Large intestine (tissue), 3 donors: ENCODE measurements around the gene ZNF862. TPM values are rescaled to one million over a fixed set of nuclear protein-coding genes. Genes with fewer than 3 reads are reported as not detected.

Experiments
- DNase-seq, 2 donors: peaks; one replicate each; pipeline versions ENCODE4 v3.0.0 to v3.0.0-alpha.2; 2013
- H3K27ac ChIP-seq: one replicate; pipeline ENCODE4 v1.5.1; 2013; ENCODE audit warnings: low read length
- H3K27me3 ChIP-seq: 2 replicates; pipeline ENCODE4 v1.6.1; 2013; ENCODE audit warnings: low read length; ENCODE audit not compliant: control insufficient read depth, insufficient read depth
- H3K36me3 ChIP-seq: 2 replicates; pipeline ENCODE4 v1.6.1; 2013; ENCODE audit warnings: low read length; ENCODE audit not compliant: control insufficient read depth, insufficient read depth
- H3K4me1 ChIP-seq: one replicate; pipeline ENCODE4 v1.6.1; 2013; ENCODE audit warnings: low read length; ENCODE audit not compliant: control insufficient read depth, insufficient read depth
- H3K4me3 ChIP-seq: one replicate; pipeline ENCODE4 v1.5.1; 2013; ENCODE audit warnings: low read length
- H3K9me3 ChIP-seq: one replicate; pipeline ENCODE4 v1.6.1; 2013; ENCODE audit warnings: mild to moderate bottlenecking, low read depth, low read length, moderate library complexity; ENCODE audit not compliant: control insufficient read depth
- WGBS: methylation state at CpG from one replicate; pipeline ENCODE4 v1.1.5; 2013; ENCODE audit warnings: low lambda C conversion rate; ENCODE audit not compliant: insufficient coverage; 5-methylcytosine and 5-hydroxymethylcytosine counted together
- polyA plus RNA-seq: library from polyadenylated mRNA; unstranded; fragments of 120-200 nt; gene quantifications from one replicate; pipeline ENCODE4 v1.2.1, GENCODE V29; 2013

ZNF862 gene
- polyA plus RNA-seq, 1 donor = 13.9 TPM

DNA sequence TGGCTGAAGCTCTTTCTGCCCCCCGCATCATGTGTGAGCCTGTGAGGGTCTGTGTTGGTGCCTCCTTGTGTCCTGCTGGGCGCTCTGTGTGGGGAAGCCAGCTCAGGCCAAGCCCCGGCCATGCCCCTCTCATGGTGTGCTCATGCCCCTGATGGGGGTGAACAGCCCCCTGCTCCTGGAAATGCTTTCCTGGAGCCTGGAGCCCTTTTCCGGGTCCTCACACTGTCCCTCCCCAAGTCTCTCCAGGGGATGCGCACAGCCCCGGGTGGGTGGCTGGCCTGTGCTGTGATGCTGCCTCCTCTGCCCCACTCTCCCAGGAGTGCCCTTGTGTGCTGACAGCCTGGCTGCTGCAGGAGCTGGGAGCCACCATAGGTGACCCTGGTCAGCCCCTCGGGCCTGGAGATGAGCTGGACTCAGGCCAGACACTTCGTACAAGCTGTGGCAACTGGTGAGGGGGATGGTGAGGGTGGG lies 20.8 kb upstream of the ZNF862 start:
- Histone ChIP-seq H3K9me3 (peaks cover 2% of the 10 kb centered on the region), H3K27ac (no peak overlapping the region), H3K4me1 (peaks cover 9% of the 10 kb centered on the region), H3K4me3 (no peak overlapping the region), H3K36me3 (no peaks in the 10 kb centered on the region), H3K27me3 (no peaks in the 10 kb centered on the region)
- WGBS = no CpG with 5 or more reads among the region's 8 CpGs
- no peak for DNase-seq

DNA sequence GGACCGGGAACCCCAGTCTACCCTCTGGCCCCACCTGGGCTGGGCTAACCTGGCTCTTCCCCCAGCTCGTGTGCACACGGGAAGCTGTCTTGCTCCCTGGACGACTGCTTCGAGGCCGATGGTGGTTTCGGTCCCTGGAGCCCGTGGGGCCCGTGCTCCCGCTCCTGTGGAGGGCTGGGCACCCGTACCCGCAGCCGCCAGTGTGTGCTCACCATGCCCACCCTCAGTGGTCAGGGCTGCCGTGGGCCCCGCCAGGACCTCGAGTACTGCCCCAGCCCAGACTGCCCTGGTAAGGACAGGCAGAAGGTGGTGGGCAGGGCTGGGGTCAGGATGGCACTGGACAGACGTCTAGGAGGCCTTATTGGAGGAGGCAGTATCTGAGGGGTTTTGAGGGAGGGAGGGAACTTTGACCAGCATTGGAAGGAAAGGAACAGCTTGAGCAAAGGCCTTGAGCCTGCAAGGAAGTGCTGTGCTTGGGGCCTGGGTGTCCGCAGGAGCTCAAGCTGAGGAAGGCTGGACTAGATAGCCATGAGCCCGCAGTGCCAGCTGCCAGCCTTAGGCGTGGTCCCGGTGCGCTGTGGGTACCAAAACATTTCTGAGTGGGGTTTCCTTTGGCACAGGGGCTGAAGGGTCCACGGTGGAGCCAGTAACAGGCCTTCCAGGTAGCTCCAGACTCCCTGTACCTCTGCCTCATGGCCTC lies 20.2 kb upstream of the ZNF862 start:
- WGBS = 60% methylated on average over 1 of the region's 23 CpGs
- DNase-seq = no peak
- Histone ChIP-seq H3K27me3 (no peaks in the 10 kb centered on the region), H3K36me3 (no peaks in the 10 kb centered on the region), H3K9me3 (peaks cover 2% of the 10 kb centered on the region), H3K27ac (no peak overlapping the region), H3K4me1 (peaks cover 9% of the 10 kb centered on the region), H3K4me3 (no peak overlapping the region)

DNA sequence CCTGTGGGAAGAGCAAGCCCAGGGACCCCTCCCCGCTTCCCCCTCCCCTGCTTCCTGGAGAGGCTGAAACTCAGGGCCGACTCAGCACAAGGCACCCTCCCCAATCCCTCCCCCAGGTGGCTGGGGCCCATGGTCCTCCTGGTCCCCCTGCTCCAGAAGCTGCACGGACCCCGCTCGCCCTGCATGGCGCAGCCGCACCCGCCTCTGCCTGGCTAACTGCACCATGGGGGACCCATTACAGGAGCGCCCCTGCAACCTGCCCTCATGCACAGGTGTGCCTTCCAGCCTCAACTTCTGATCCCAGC lies 19.7 kb upstream of the ZNF862 start:
- no CpG with 5 or more reads among the region's 9 CpGs for WGBS
- H3K9me3 ChIP-seq = peaks cover 2% of the 10 kb centered on the region
- peaks cover 9% of the 10 kb centered on the region for H3K4me1 ChIP-seq
- H3K36me3 ChIP-seq = no peaks in the 10 kb centered on the region
- no peak overlapping the region for H3K27ac ChIP-seq
- H3K4me3 ChIP-seq = no peak overlapping the region
- no peaks in the 10 kb centered on the region for H3K27me3 ChIP-seq
- no peak for DNase-seq

DNA sequence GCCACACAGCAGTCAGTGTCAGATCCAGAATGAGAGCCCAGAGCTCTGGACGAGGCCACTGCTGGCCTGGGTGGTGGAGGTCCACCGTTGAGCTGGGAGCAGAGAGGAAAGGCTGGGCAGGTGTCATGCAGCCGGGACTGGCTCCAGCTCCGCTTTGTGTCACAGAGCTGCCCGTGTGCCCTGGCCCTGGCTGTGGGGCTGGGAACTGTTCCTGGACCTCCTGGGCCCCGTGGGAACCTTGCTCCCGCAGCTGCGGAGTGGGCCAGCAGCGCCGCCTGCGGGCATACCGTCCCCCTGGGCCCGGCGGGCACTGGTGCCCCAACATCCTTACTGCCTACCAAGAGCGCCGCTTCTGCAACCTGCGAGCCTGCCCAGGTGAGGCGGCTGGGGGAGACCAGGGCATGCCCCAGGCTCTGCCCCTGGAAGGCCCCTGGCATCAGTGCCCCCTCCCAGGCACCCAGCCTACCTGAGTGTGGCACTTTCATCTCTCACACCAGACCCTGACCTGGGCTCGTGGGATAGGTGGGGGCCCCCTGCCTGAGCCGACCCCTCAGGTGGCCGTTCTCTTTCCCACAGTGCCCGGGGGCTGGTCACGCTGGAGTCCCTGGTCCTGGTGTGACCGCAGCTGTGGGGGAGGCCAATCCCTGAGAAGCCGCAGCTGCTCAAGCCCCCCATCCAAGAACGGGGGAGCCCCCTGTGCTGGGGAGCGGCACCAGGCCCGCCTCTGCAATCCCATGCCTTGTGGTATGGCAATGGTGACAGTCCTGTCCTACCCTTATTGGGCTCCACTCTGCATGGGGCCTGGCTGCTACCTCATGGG lies 18.8 kb upstream of the ZNF862 start:
- WGBS = no CpG with 5 or more reads among the region's 28 CpGs

DNA sequence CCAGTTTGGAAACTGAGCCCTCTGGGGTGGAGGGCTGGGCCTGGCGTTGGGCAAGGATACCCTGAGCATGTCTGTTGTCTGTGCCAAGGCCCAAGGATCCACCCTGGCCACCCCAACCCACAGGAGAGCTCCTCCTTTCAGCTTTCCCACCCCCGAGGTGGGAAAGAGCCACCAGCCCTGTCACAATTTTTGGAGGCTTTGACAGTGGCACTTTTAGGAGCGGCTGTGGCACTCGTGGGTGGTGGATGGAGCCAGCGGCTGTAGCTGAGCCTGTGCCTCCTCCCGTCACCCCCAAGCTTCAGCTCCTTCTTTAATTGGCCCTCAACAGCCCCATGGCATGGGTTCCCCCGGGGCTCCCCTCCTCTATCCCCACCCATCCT lies 18.2 kb upstream of the ZNF862 start:
- no CpG with 5 or more reads among the region's 7 CpGs for WGBS
- no peak overlapping the region for H3K27ac ChIP-seq

More for the DNA sequence above, 18.8 kb upstream of the ZNF862 start:
- Histone ChIP-seq H3K27me3 (no peaks in the 10 kb centered on the region), H3K27ac (no peak overlapping the region), H3K4me1 (peaks cover 9% of the 10 kb centered on the region), H3K4me3 (no peak overlapping the region), H3K9me3 (peaks cover 2% of the 10 kb centered on the region), H3K36me3 (no peaks in the 10 kb centered on the region)
- DNase-seq = no peak

DNA sequence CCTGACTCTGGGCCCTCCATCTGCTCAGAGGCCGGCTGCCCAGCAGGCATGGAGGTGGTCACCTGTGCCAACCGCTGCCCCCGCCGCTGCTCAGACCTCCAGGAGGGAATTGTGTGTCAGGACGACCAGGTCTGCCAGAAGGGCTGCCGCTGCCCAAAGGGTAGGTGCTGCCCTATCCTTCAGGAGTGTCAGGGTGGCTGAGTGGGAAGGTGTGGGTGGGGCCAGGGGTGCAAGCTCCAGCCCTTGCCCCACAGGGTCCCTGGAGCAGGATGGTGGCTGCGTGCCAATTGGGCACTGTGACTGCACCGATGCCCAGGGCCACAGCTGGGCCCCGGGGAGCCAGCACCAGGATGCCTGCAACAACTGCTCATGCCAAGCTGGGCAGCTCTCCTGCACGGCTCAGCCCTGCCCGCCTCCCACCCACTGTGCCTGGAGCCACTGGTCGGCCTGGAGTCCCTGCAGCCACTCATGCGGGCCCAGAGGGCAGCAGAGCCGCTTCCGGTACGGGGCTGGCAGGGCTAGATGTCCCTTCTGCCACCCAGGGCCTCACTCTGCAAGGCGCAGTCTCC lies 17.5 kb upstream of the ZNF862 start:
- Histone ChIP-seq H3K4me1 (peaks cover 9% of the 10 kb centered on the region), H3K4me3 (no peak overlapping the region), H3K36me3 (no peaks in the 10 kb centered on the region), H3K9me3 (peaks cover 2% of the 10 kb centered on the region), H3K27ac (no peak overlapping the region), H3K27me3 (no peaks in the 10 kb centered on the region)
- no CpG with 5 or more reads among the region's 17 CpGs for WGBS
- DNase-seq = no peak

More for the DNA sequence above, 18.2 kb upstream of the ZNF862 start:
- no peak for DNase-seq
- no peaks in the 10 kb centered on the region for H3K27me3 ChIP-seq
- no peak overlapping the region for H3K4me3 ChIP-seq
- peaks cover 9% of the 10 kb centered on the region for H3K4me1 ChIP-seq
- H3K9me3 ChIP-seq = peaks cover 2% of the 10 kb centered on the region
- H3K36me3 ChIP-seq = no peaks in the 10 kb centered on the region

DNA sequence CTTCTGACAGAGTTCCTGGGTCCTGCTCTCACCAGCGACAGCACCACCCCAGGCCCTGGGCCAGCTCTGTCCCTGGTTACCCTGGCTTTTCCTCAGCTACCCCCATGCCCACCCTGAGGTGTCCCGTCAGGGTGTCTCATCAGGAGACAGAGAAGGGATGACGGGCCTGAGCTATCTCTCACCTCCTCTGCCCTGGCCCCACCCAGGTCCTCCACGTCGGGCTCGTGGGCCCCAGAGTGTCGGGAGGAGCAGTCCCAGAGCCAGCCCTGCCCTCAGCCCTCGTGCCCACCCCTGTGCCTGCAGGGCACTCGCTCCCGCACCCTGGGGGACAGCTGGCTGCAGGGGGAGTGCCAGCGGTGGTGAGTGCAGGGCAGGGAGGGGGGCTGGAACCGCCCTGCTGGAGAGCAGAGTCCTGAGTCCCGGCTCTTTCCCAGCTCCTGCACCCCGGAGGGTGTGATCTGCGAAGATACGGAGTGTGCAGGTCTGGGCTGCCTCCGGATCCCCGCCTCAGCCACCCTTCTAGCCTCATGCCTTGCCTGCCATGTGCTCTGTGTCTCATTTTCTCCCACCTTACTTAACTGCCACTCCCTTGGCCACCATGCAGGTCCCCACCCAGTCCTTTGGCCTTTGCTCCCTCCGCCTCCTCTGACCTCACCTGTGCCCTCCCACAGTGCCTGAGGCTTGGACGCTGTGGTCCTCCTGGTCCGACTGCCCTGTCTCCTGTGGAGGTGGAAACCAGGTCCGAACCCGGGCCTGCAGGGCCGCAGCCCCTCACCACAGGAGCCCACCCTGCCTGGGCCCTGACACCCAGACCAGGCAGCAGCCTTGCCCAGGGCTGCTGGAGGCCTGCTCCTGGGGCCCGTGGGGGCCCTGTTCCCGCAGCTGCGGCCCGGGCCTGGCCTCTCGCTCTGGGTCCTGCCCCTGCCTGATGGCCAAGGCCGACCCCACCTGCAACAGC lies 16.7 kb upstream of the ZNF862 start:
- no CpG with 5 or more reads among the region's 30 CpGs for WGBS
- peak; percentile 26 to 56 for DNase-seq
- peaks cover 2% of the 10 kb centered on the region for H3K9me3 ChIP-seq

DNA sequence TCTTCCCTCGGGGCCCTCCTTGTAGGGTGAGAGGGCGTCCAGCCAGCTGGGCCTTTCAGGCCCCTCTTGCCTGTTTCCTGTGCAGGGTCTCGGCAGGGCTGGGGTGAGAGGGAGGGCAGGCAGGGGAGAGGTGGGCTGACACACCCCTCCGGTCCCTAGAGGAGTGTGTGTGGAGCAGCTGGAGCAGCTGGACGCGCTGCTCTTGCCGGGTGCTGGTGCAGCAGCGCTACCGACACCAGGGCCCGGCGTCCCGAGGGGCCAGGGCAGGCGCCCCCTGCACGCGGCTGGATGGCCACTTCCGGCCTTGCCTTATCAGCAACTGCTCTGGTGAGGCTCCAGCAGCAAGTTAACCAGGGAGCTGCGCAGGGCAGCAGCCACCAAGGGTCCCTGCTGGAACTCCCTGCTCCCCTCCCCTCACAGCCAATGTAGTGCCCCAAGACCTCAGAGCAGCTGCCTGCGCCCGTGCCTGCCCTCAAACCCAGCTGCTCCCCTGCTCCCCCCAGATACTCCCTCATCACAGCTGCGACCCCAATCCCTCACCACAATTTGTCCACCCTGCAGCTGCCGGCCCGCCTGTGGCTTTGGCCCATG lies 15.7 kb upstream of the ZNF862 start:
- Histone ChIP-seq H3K27ac (no peak overlapping the region), H3K4me3 (no peak overlapping the region), H3K27me3 (no peaks in the 10 kb centered on the region), H3K9me3 (peaks cover 2% of the 10 kb centered on the region), H3K4me1 (peaks cover 9% of the 10 kb centered on the region), H3K36me3 (no peaks in the 10 kb centered on the region)
- DNase-seq = no peak
- no CpG with 5 or more reads among the region's 22 CpGs for WGBS

More for the DNA sequence above, 16.7 kb upstream of the ZNF862 start:
- no peaks in the 10 kb centered on the region for H3K27me3 ChIP-seq
- H3K4me3 ChIP-seq = no peak overlapping the region
- no peaks in the 10 kb centered on the region for H3K36me3 ChIP-seq
- peaks cover 9% of the 10 kb centered on the region for H3K4me1 ChIP-seq
- H3K27ac ChIP-seq = no peak overlapping the region

DNA sequence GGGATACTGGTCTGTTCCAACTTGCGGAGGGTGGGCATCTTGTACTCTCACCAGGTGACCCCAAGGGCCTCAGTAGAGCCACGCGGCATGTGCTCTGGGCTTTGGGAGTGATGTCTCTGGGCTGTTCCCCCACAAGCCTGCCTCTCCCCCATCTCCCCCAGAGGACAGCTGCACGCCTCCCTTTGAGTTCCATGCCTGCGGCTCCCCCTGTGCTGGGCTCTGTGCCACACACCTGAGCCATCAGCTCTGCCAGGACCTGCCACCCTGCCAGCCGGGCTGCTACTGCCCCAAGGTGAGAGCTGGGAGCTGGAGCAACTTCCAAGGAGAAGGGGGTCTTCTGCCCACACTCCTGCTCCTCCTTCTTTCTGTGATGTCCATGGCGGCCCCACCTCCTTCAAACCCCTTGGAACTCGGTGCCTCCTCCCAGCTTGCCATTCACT lies 15.0 kb upstream of the ZNF862 start:
- Histone ChIP-seq H3K36me3 (no peaks in the 10 kb centered on the region), H3K4me3 (no peak overlapping the region), H3K4me1 (peaks cover 9% of the 10 kb centered on the region), H3K27ac (no peak overlapping the region), H3K9me3 (peaks cover 2% of the 10 kb centered on the region), H3K27me3 (no peaks in the 10 kb centered on the region)
- no CpG with 5 or more reads among the region's 8 CpGs for WGBS
- DNase-seq = no peak
